Stimulated activated CD8-positive, alpha-beta memory T cell treated with anti-CD3 and anti-CD28 coated beads, Interleukin-4, amount 100 ng/mL, for 24 hours (primary cell): Measurements from ENCODE around the gene USP21.
A peak's percentile ranks its signal among the peaks of the same experiment; 100 is the strongest.

Experiments
- DNase-seq: peaks from one replicate; pipeline ENCODE4 v3.0.0-alpha.2; 2020; ENCODE audit warnings: low read depth

The USP21 gene

GRCh38 chr1:161137881-161138280 lies 21.4 kb upstream of the USP21 start:
- no peak for DNase-seq

GRCh38 chr1:161138431-161138830 lies 20.9 kb upstream of the USP21 start:
- no peak for DNase-seq

- DNase-seq = no peak
Measured at GRCh38 chr1:161139766-161140165, 19.5 kb upstream of the USP21 start.

- no peak for DNase-seq
Measured at GRCh38 chr1:161140755-161141400, 18.4 kb upstream of the USP21 start.

GRCh38 chr1:161145832-161146231 lies 13.5 kb upstream of the USP21 start:
- no peak for DNase-seq

GRCh38 chr1:161153176-161153575 lies 6.1 kb upstream of the USP21 start:
- no peak for DNase-seq

- DNase-seq = peak; percentile 55
Measured at GRCh38 chr1:161153682-161154337, 5.5 kb upstream of the USP21 start, which contains the start of gene UFC1. UFC1 (plus strand) TSS chr1:161153978; CDS start chr1:161153998, 20 bp downstream.

- DNase-seq = no peak
Measured at GRCh38 chr1:161157867-161158266, 1.4 kb upstream of the USP21 start.

- DNase-seq = no peak
Measured at GRCh38 chr1:161158316-161159010, 837 bp upstream of the USP21 start.

- no peak for DNase-seq
Measured at GRCh38 chr1:161159913-161160243, 578 bp downstream of the USP21 start.

GRCh38 chr1:161160671-161161145 lies 1.4 kb downstream of the USP21 start:
- no peak for DNase-seq

GRCh38 chr1:161161652-161162051 lies 2.4 kb downstream of the USP21 start:
- DNase-seq = no peak

GRCh38 chr1:161162052-161162451 lies 2.8 kb downstream of the USP21 start:
- DNase-seq = no peak

GRCh38 chr1:161162806-161163205 lies 3.5 kb downstream of the USP21 start:
- DNase-seq = no peak

- DNase-seq = no peak
Measured at GRCh38 chr1:161163793-161164192, 4.5 kb downstream of the USP21 start.

- DNase-seq = no peak
Measured at GRCh38 chr1:161164901-161165610, 5.8 kb downstream of the USP21 start.

- DNase-seq = peak; percentile 85
Measured at GRCh38 chr1:161165742-161166668, 6.7 kb downstream of the USP21 start, which contains the start of gene PPOX. PPOX (plus strand) TSS chr1:161166426; CDS start chr1:161166848, 422 bp downstream.

- DNase-seq = no peak
Measured at GRCh38 chr1:161166669-161167548, 7.6 kb downstream of the USP21 start.

GRCh38 chr1:161168906-161169305 lies 9.6 kb downstream of the USP21 start:
- DNase-seq = no peak

- no peak for DNase-seq
Measured at GRCh38 chr1:161171191-161171590, 11.9 kb downstream of the USP21 start.
